A549 (cell line): ENCODE measurements around the gene ABCB8.

Experiments used
- BCL3 ChIP-seq: fragments of >200 bp; sonication (Bioruptor Twin); formaldehyde crosslinking; IDR thresholded peaks from 3 replicates; pipeline ENCODE4 v1.6.1; 2016
- BHLHE40 ChIP-seq: IDR thresholded peaks from 2 replicates; pipeline ENCODE4 v1.6.1; 2012; ENCODE audit warnings: low read depth, low read length, inconsistent platforms
- CEBPB ChIP-seq, 2 experiments: fragments of >200 bp in 1 of 2; sonication (Bioruptor Twin) in 1 of 2; formaldehyde crosslinking in 1 of 2; IDR thresholded peaks; 2 replicates each; pipeline ENCODE4 v1.6.1; 2012 to 2016
- CHD4 ChIP-seq: fragments of 200-600 bp; sonication (generic); IDR thresholded peaks from 2 replicates; pipeline ENCODE4 v1.6.1; 2016; ENCODE audit warnings: antibody characterized with exemption, mild to moderate bottlenecking, borderline replicate concordance
- FOSL2 ChIP-seq, 2 experiments: fragments of 450-650 bp in 1 of 2; fragments of >200 bp in 1 of 2; sonication (Bioruptor Twin) in 1 of 2; formaldehyde crosslinking; IDR thresholded peaks; 2 replicates each; pipeline versions ENCODE4 v1.5.0 to v1.6.1; 2016 to 2020; ENCODE audit warnings: mild to moderate bottlenecking in 1 of 2, moderate library complexity in 1 of 2
- JUN ChIP-seq, 2 experiments: fragments of >200 bp; sonication (Bioruptor Twin); formaldehyde crosslinking; IDR thresholded peaks; 2 replicates in 1 of 2; 3 replicates in 1 of 2; pipeline ENCODE4 v1.6.1; 2016 to 2017
- POLR2A ChIP-seq: IDR thresholded peaks from 2 replicates; pipeline ENCODE4 v1.6.1; 2012; ENCODE audit warnings: mild to moderate bottlenecking, low read length
- POLR2AphosphoS2 ChIP-seq: conservative IDR thresholded peaks from 2 replicates; pipeline ENCODE4 v1.6.1; 2012; ENCODE audit warnings: low read length, improper control_type of control experiment, inconsistent platforms
- ZNF302 ChIP-seq: fragments of 250-450 bp; sonication (Bioruptor Pico); IDR thresholded peaks from 2 replicates; pipeline ENCODE4 v1.9.0; 2021; ENCODE audit warnings: inconsistent platforms, mild to moderate bottlenecking, moderate library complexity
- TF ChIP-seq, protein P1 (sequence below): fragments of >200 bp; sonication (Bioruptor Twin); formaldehyde crosslinking; IDR thresholded peaks from 3 replicates; pipeline ENCODE4 v1.5.1; 2016
- TF ChIP-seq, protein P2 (sequence below): fragments of 450-650 bp; IDR thresholded peaks from 2 replicates; pipeline ENCODE4 v1.6.1; 2014; ENCODE audit warnings: antibody characterized with exemption

DNA sequence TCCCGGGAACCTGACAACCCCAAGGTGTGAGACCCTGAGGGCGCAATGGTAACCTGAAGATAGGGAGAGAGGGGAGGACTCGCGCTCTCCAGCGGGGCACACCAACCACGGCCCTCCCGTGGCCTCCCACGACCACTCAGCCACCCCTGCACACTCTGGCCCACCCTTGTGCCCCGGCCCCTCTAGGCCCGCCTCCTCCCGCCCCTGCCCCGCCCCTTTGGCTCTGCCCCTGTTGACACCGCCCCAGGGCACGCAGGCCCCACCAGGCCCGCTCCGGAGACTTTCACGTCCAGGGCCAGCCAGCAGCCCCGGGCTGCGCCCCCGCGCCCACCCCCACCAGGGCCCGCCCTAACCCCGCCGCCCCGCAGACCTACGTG lies 14.9 kb upstream of the ABCB8 start:
- TF ChIP-seq, protein P1, sequence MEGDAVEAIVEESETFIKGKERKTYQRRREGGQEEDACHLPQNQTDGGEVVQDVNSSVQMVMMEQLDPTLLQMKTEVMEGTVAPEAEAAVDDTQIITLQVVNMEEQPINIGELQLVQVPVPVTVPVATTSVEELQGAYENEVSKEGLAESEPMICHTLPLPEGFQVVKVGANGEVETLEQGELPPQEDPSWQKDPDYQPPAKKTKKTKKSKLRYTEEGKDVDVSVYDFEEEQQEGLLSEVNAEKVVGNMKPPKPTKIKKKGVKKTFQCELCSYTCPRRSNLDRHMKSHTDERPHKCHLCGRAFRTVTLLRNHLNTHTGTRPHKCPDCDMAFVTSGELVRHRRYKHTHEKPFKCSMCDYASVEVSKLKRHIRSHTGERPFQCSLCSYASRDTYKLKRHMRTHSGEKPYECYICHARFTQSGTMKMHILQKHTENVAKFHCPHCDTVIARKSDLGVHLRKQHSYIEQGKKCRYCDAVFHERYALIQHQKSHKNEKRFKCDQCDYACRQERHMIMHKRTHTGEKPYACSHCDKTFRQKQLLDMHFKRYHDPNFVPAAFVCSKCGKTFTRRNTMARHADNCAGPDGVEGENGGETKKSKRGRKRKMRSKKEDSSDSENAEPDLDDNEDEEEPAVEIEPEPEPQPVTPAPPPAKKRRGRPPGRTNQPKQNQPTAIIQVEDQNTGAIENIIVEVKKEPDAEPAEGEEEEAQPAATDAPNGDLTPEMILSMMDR = no peak
- no peak for TF ChIP-seq JUN (IDR thresholded peaks at IDR 0.05)
- no peak for TF ChIP-seq ZNF302
- TF ChIP-seq, protein P2, sequence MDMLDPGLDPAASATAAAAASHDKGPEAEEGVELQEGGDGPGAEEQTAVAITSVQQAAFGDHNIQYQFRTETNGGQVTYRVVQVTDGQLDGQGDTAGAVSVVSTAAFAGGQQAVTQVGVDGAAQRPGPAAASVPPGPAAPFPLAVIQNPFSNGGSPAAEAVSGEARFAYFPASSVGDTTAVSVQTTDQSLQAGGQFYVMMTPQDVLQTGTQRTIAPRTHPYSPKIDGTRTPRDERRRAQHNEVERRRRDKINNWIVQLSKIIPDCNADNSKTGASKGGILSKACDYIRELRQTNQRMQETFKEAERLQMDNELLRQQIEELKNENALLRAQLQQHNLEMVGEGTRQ = no peak
- no peak for TF ChIP-seq POLR2AphosphoS2
- no peak for TF ChIP-seq FOSL2 (IDR thresholded peaks at IDR 0.05)
- no peak for TF ChIP-seq FOSL2 (CRISPR knock-in tag; IDR thresholded peaks at IDR 0.05)
- TF ChIP-seq BHLHE40 = no peak
- TF ChIP-seq POLR2A = no peak
- TF ChIP-seq BCL3 = no peak
- no peak for TF ChIP-seq CHD4
- no peak for TF ChIP-seq CEBPB (IDR thresholded peaks at IDR 0.05)
